BE2C (cell line): Measurements from ENCODE around the gene MAP1LC3B2.
A peak's percentile ranks its signal among the peaks of the same experiment; 100 is the strongest.

Source experiments
- DNase-seq: peaks from one replicate; pipeline ENCODE4 v3.0.0-alpha.2; 2020
- H3K27me3 ChIP-seq: fragments of 250-450 bp; sonication (Bioruptor Pico); 2 replicates; pipeline ENCODE4 v1.5.1; 2020; ENCODE audit warnings: mild to moderate bottlenecking
- H3K36me3 ChIP-seq: fragments of 250-450 bp; sonication (Bioruptor Pico); 2 replicates; pipeline ENCODE4 v1.5.1; 2020; ENCODE audit warnings: mild to moderate bottlenecking
- H3K4me1 ChIP-seq: fragments of 250-450 bp; sonication (Bioruptor Pico); 2 replicates; pipeline ENCODE4 v1.5.1; 2020
- H3K4me3 ChIP-seq: 2 replicates; pipeline ENCODE4 v1.5.1; 2011; ENCODE audit warnings: low read depth, low read length
- H3K9me3 ChIP-seq: fragments of 250-450 bp; sonication (Bioruptor Pico); 2 replicates; pipeline ENCODE4 v1.5.1; 2020
- CTCF ChIP-seq: IDR thresholded peaks from 2 replicates; pipeline ENCODE4 v1.5.1; 2012; ENCODE audit warnings: mild to moderate bottlenecking, low read depth, low read length

MAP1LC3B2 gene

GRCh38 chr12:116609319-116610114, 50.3 kb downstream of the MAP1LC3B2 start:
- DNase-seq, result peak; percentile 49
- Histone ChIP-seq H3K9me3 (no peaks in the 10 kb centered on the region), H3K36me3 (no peaks in the 10 kb centered on the region), H3K4me1 (no peaks in the 10 kb centered on the region), H3K27me3 (no peaks in the 10 kb centered on the region), H3K4me3 (no peak overlapping the region)
- TF ChIP-seq CTCF, result peak; percentile 61

GRCh38 chr12:116610971-116611541, 51.9 kb downstream of the MAP1LC3B2 start:
- H3K27me3 ChIP-seq, result no peaks in the 10 kb centered on the region
- no peaks in the 10 kb centered on the region for H3K9me3 ChIP-seq
- H3K4me3 ChIP-seq, result no peak overlapping the region
- TF ChIP-seq CTCF, result no peak
- no peaks in the 10 kb centered on the region for H3K36me3 ChIP-seq
- H3K4me1 ChIP-seq, result no peaks in the 10 kb centered on the region
- no peak for DNase-seq

- Histone ChIP-seq H3K27me3 (no peaks in the 10 kb centered on the region), H3K9me3 (no peaks in the 10 kb centered on the region), H3K4me3 (no peak overlapping the region), H3K36me3 (no peaks in the 10 kb centered on the region), H3K4me1 (no peaks in the 10 kb centered on the region)
- DNase-seq, result no peak
- no peak for TF ChIP-seq CTCF
Measured at GRCh38 chr12:116612436-116612835, 53.3 kb downstream of the MAP1LC3B2 start.

- H3K4me3 ChIP-seq, result no peak overlapping the region
- H3K27me3 ChIP-seq, result no peaks in the 10 kb centered on the region
- no peak for DNase-seq
- no peaks in the 10 kb centered on the region for H3K4me1 ChIP-seq
- H3K36me3 ChIP-seq, result no peaks in the 10 kb centered on the region
- no peak for TF ChIP-seq CTCF
- no peaks in the 10 kb centered on the region for H3K9me3 ChIP-seq
Measured at GRCh38 chr12:116613256-116613655, 54.1 kb downstream of the MAP1LC3B2 start.

GRCh38 chr12:116614194-116614915, 55.2 kb downstream of the MAP1LC3B2 start:
- H3K36me3 ChIP-seq, result no peaks in the 10 kb centered on the region
- DNase-seq, result no peak
- no peaks in the 10 kb centered on the region for H3K4me1 ChIP-seq
- H3K27me3 ChIP-seq, result no peaks in the 10 kb centered on the region
- no peak for TF ChIP-seq CTCF
- H3K9me3 ChIP-seq, result no peaks in the 10 kb centered on the region
- H3K4me3 ChIP-seq, result no peak overlapping the region
